Breast epithelium (tissue), 4 donors: ENCODE measurements around the gene IQSEC3. TPM values are rescaled to one million over a fixed set of nuclear protein-coding genes. Genes with fewer than 3 reads are reported as not detected.

Experiments used
- DNase-seq, 2 donors: peaks; one replicate each; pipeline ENCODE4 v3.0.0-alpha.2; 2019; ENCODE audit warnings: low spot score in 2 of 2
- H3K27ac ChIP-seq, 2 donors: fragments of 200-600 bp; sonication (generic) in 1 of 2; one replicate each; pipeline ENCODE4 v1.5.1; 2016 to 2019; ENCODE audit warnings: mild to moderate bottlenecking in 1 of 2
- H3K27me3 ChIP-seq, 2 donors: fragments of 200-600 bp; sonication (generic) in 1 of 2; one replicate each; pipeline versions ENCODE4 v1.5.1 to v1.6.0; 2017 to 2019; ENCODE audit warnings: control low read depth in 1 of 2, mild to moderate bottlenecking in 1 of 2
- H3K36me3 ChIP-seq: fragments of 200-600 bp; one replicate; pipeline ENCODE4 v1.5.1; 2019
- H3K4me1 ChIP-seq, 2 donors: fragments of 200-600 bp; sonication (generic); one replicate each; pipeline ENCODE4 v1.5.1; 2016 to 2019; ENCODE audit warnings: control low read depth in 1 of 2
- H3K4me3 ChIP-seq, 3 donors: fragments of 200-600 bp; sonication (generic); 1 replicate in 2 of 3; 2 replicates in 1 of 3; pipeline ENCODE4 v1.5.1; 2016 to 2019; ENCODE audit warnings: mild to moderate bottlenecking in 3 of 3, moderate library complexity in 2 of 3
- H3K9me3 ChIP-seq, 2 donors: fragments of 200-600 bp; sonication (generic) in 1 of 2; one replicate each; pipeline ENCODE4 v1.5.1; 2016 to 2019; ENCODE audit warnings: control low read depth in 1 of 2
- CTCF ChIP-seq, 3 donors: fragments of 450-650 bp; IDR thresholded peaks; one replicate each; pipeline ENCODE4 v1.5.1; 2016 to 2017; ENCODE audit warnings: antibody characterized with exemption in 3 of 3, mild to moderate bottlenecking in 3 of 3, moderate library complexity in 3 of 3
- POLR2A ChIP-seq: fragments of 450-650 bp; IDR thresholded peaks from one replicate; pipeline ENCODE4 v1.6.1; 2016; ENCODE audit warnings: antibody characterized with exemption, mild to moderate bottlenecking, moderate library complexity
- POLR2AphosphoS5 ChIP-seq, 3 donors: sonication (generic); formaldehyde crosslinking; IDR thresholded peaks; one replicate each; pipeline ENCODE4 v1.6.1; 2017; ENCODE audit warnings: antibody characterized with exemption in 3 of 3
- intact Hi-C: fragments of 100-400 bp; cut with DNase I; formaldehyde crosslinking; loops from one replicate; pipeline ENCODE4 v1.15.1; 2023; ENCODE audit warnings: low total_unique reads
- total RNA-seq, 3 donors: library from RNA; depleted of rRNA; stranded (reverse); fragments of >200 nt; gene quantifications; one replicate each; pipeline ENCODE4 v1.1.0, GENCODE V29; 2016

The IQSEC3 gene
- total RNA-seq, 3 donors from 2014 or later = 0.64 to 0.98 (median 0.73) TPM

GRCh38 chr12:106118-106591, 39.6 kb downstream of the IQSEC3 start:
- Histone ChIP-seq H3K27ac (peak overlapping the region in 1 of 2 donors; percentile 77), H3K4me3 (no peak overlapping the region), H3K4me1 (no peaks in the 10 kb centered on the region), H3K27me3 (peaks cover 0 to 11% of the 10 kb centered on the region in 2 donors), H3K36me3 (no peaks in the 10 kb centered on the region), H3K9me3 (no peaks in the 10 kb centered on the region)
- no peak for DNase-seq
- intact Hi-C loops = no loop called here
- no peak for TF ChIP-seq POLR2AphosphoS5 (IDR thresholded peaks at IDR 0.05)
- peak in 1 of 3 donors; percentile 20 for TF ChIP-seq CTCF (IDR thresholded peaks at IDR 0.05)

DNA sequence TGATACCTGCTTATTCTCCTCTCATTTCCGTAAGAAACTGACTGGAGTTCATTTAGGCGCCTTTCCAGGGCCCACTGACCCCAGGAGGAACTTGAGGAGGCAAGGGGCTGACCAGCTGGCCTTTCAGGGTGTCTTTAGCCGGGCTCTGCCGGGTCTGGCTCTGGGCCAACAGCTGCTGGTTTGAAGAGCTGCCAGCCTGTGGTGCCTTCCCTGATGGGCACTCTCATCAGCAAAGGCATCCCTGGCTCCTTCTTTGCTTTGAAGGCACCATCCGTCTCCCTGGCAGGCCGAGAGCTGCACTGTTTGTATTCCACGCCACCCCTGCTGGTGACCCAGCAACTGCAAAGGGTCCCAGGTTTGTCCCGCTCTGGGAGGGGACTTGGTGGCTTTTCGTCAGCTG, 42.0 kb downstream of the IQSEC3 start:
- H3K27me3 ChIP-seq = no peaks in the 10 kb centered on the region
- no peaks in the 10 kb centered on the region for H3K9me3 ChIP-seq
- H3K4me1 ChIP-seq = no peaks in the 10 kb centered on the region
- DNase-seq = no peak
- no peak overlapping the region for H3K27ac ChIP-seq
- H3K36me3 ChIP-seq = no peaks in the 10 kb centered on the region
- no peak for TF ChIP-seq CTCF (IDR thresholded peaks at IDR 0.05)
- TF ChIP-seq POLR2A = no peak
- no peak for TF ChIP-seq POLR2AphosphoS5 (IDR thresholded peaks at IDR 0.05)
- no peak overlapping the region for H3K4me3 ChIP-seq
- intact Hi-C loops = no loop called here

- Histone ChIP-seq H3K27me3 (no peaks in the 10 kb centered on the region), H3K27ac (no peak overlapping the region), H3K9me3 (no peaks in the 10 kb centered on the region), H3K4me1 (no peaks in the 10 kb centered on the region), H3K4me3 (no peak overlapping the region), H3K36me3 (no peaks in the 10 kb centered on the region)
- no peak for DNase-seq
- TF ChIP-seq POLR2AphosphoS5 (IDR thresholded peaks at IDR 0.05) (no peak), CTCF (IDR thresholded peaks at IDR 0.05) (no peak), POLR2A (no peak)
- intact Hi-C loops = no loop called here
Observed at GRCh38 chr12:109446-109845, 42.9 kb downstream of the IQSEC3 start.

DNA sequence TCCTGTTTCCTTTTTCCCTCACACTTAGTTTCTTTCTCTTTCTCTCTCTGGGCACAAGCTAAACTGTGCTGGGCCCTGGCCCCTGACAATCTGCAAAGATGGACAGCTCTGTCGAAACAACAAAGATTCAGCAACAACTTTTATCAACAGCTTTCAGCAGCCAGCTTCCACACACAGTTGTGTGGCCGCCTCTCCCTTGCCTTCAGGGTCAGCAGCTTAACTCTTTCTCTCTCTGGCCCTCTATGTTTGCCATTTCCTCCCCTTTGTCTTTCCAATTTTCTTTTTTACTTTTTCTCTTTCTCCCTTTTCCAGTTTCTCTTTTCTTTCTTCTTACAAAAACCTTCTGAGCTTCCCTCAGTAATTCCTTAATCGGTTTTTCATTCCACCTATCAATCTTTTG, 43.3 kb downstream of the IQSEC3 start:
- intact Hi-C loops = no loop called here
- H3K9me3 ChIP-seq = no peaks in the 10 kb centered on the region
- H3K4me1 ChIP-seq = no peaks in the 10 kb centered on the region
- H3K27ac ChIP-seq = no peak overlapping the region
- no peaks in the 10 kb centered on the region for H3K36me3 ChIP-seq
- H3K4me3 ChIP-seq = no peak overlapping the region
- DNase-seq = no peak
- no peaks in the 10 kb centered on the region for H3K27me3 ChIP-seq
- no peak for TF ChIP-seq CTCF (IDR thresholded peaks at IDR 0.05)
- TF ChIP-seq POLR2AphosphoS5 (IDR thresholded peaks at IDR 0.05) = no peak
- no peak for TF ChIP-seq POLR2A

GRCh38 chr12:111699-112493, 45.3 kb downstream of the IQSEC3 start:
- intact Hi-C loops = no loop called here
- Histone ChIP-seq H3K9me3 (no peaks in the 10 kb centered on the region), H3K27me3 (peaks cover 0 to 2% of the 10 kb centered on the region in 2 donors), H3K27ac (no peak overlapping the region), H3K4me1 (no peaks in the 10 kb centered on the region), H3K36me3 (no peaks in the 10 kb centered on the region), H3K4me3 (no peak overlapping the region)
- no peak for DNase-seq
- TF ChIP-seq POLR2A (no peak), POLR2AphosphoS5 (IDR thresholded peaks at IDR 0.05) (no peak), CTCF (IDR thresholded peaks at IDR 0.05) (no peak)
